Endothelial cell of umbilical vein (primary cell): Measurements from ENCODE around the gene TRIM34.

Source experiments
- CTCF ChIP-seq, 2 donors: IDR thresholded peaks; 1 replicate in 1 of 2; 2 replicates in 1 of 2; pipeline ENCODE4 v1.5.1; 2011; ENCODE audit warnings: low read length in 2 of 2, mild to moderate bottlenecking in 2 of 2, moderate library complexity in 2 of 2, control low read depth in 1 of 2, inconsistent platforms in 1 of 2, low read depth in 1 of 2; ENCODE audit not compliant: insufficient read depth in 1 of 2; ENCODE audit errors: extremely low read depth in 1 of 2
- EZH2 ChIP-seq: IDR thresholded peaks from 2 replicates; pipeline ENCODE4 v1.6.1; 2012; ENCODE audit warnings: borderline replicate concordance, low read depth, mild to moderate bottlenecking, moderate library complexity, low read length, inconsistent platforms; ENCODE audit not compliant: severe bottlenecking
- POLR2AphosphoS5 ChIP-seq: IDR thresholded peaks from 2 replicates; pipeline ENCODE4 v1.6.1; 2012; ENCODE audit warnings: low read depth, mild to moderate bottlenecking, control low read depth, low read length, moderate library complexity; ENCODE audit not compliant: insufficient read depth

- no peak for TF ChIP-seq POLR2AphosphoS5
- TF ChIP-seq CTCF (IDR thresholded peaks at IDR 0.05; ENCODE audit: extremely low read depth in 1 of 2, insufficient read depth in 1 of 2, low read depth in 1 of 2, low read length in 2 of 2), result no peak
- no peak for TF ChIP-seq EZH2
Measured at GRCh38 chr11:5608808-5609207, 16.0 kb upstream of the TRIM34 start.
